Stimulated activated CD4-positive, alpha-beta T cell treated with anti-CD3 and anti-CD28 coated beads, Interleukin-4, amount 100 ng/mL, for 24 hours (primary cell): ENCODE measurements around the gene ZNF592.

Experiments
- DNase-seq: peaks from one replicate; pipeline ENCODE4 v3.0.0-alpha.2; 2020

The ZNF592 gene

GRCh38 chr15:84811151-84811550 lies 62.8 kb downstream of the ZNF592 start:
- DNase-seq: no peak

DNA sequence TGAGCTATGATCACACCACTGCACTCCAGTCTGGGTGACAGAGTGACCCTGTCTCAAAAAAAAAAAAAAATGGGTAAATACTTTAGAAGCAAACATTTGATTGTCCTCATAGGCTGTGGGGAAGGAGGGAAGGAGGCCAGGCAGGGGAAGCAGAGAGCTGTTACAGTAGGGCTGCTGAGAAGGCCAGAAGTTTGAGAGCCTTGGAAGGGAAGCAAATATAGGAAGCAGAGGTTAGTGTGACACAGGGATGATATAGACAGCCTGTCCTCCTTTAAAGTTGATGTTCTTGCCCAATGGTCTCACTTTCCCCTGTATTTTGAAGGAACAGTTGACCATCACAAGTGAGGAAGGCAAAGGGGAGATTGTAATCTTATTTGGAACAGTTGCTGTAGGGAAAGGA lies 63.4 kb downstream of the ZNF592 start:
- DNase-seq: no peak

DNA sequence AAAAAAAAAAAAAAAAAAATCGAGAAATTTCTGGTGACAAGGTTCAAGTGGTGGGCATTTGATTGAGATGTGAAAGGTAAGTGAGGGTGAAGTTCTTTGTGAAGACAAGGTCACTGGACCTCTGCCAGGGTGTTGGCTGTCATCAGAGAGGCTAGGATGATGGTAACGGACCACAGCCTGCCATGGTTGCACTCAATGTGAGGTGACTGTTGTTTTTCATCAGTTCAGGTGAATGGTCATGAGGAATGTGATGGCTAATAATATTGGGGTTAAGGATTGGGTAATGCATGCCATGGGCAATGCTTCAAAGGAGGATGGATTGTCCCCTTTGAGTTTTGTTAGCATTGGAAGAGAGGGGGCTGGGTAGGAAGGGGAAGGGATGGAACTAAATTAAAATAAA lies 64.5 kb downstream of the ZNF592 start:
- DNase-seq: no peak

DNA sequence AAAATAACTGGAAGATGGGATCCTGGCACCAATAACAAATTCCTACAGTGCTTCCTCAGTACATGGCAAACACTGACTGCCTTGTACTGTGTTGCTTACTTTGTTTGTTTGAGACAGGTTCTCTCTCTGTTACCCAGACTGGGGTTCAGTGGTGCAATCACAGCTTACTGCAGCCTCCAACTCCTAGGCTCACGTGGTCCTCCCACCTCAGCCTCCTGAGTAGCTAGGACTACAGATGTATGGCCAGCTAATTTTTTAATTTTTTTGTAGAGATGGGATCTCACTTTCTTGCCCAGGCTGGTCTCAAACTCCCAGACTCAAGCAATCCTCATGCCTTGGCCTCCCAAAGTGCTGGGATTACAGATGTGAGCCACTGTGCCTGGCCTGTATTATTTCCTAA lies 65.0 kb downstream of the ZNF592 start:
- DNase-seq: no peak

DNA sequence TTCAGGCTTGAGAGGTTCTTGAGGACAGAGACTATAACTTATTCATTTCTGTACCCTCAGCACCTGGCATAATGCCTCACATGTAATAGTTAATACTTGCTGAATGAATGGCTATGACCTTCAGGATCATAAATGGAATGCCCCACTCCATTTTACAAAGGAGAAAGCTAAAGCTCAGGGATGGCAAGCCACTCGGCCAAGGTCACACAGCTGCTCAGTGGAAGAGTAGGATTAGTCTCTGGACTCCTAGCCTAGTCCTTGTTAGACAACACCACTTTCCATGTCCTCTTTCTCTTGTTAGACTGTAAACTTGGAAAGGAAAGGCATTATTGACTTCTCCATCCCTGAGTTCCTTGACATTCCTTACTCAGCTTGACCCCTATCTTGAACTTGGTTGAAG lies 65.5 kb downstream of the ZNF592 start:
- DNase-seq: no peak

DNA sequence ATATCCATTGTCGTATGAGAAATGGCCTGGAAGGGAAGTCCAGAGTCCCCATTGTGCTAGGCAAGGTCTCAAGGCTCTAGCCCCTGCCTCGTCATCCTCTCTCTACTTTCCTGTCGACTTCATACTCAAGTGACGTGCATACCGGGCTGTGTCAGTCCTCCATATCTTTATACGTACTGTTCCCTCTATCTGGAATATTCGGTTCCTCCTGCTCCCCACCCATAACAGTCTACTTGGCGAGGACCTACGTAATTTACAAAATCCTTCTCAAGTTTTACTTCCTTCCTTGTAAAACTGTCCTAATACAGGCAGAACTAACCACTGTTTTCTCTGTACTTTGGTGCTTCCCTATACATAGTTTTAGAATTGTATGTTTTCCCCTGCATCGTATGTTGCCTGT lies 66.5 kb downstream of the ZNF592 start:
- DNase-seq: no peak

- no peak for DNase-seq
Observed at GRCh38 chr15:84816694-84817465, 68.5 kb downstream of the ZNF592 start, which contains the start of gene ALPK3. TSS of gene ALPK3 (plus strand) at chr15:84817356. CDS start at chr15:84817453, 97 bp downstream.

DNA sequence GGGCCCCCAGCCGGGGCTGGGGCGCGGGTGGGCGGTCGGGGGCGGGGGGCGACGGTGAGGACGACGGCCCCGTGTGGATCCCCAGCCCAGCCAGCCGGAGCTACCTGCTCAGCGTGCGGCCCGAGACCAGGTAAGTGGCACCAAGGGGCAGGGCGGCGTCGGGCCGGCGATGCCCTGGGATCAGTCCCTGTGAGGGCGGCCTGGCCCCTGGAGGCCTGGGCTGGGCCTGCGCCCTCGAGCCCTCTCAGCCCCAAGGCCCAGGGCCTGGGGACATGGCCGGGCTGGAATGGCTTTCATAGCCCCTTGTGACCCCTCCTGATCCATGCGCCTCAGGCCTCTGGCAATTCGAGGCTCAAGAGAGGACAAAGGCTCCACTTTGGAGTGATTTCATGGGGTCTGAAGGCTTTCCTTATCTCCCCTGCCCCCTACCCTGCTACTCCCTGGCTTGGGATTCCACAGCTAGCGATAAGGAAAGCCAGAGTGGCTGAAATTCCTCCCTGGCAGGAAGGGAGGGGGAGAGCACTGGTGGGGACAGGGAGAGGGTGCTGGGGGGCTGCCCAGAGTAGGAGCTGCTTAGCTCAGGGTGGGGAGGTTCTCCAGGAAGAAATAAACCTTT lies 69.2 kb downstream of the ZNF592 start:
- no peak for DNase-seq

DNA sequence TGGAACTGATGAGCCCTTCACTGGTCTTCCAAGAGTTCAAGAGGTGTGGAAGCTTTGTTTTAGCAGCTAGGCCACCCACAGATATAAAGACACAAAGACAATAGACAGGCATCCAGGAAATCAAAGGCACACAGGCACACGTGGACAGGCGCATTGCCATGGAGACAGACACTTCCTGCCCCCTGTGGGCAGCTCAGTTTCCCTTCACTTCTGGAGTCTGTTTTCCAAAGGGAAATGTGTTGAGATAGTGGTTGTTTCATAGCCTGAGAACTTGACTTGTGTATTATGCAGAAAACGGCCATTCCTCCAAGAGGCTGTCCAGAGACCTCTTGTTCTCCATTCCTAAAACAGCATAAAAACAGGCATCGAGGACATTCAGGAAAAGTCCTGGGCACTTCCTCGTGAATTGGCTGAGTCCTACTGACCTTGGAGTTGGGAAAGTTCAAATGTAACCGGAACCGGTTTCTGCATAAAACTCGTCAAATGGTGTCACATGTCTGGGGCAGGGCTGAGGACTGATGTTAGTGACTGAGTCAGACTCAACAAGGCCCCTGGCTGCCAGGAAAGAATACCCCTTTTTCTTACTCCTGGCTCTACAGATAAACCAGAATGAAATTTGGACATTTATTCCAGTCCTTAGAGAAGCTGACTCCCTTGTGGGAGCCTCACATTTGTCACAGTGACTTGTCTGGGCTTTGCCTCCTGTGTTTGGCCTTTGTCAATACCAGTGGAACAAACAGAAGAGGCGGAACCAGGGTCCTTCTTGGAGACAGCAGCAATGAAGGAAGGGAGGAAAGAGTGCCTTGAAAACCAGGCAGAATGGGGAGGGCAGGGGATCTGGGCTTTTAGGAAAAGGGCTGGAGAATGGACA lies 70.1 kb downstream of the ZNF592 start:
- no peak for DNase-seq

DNA sequence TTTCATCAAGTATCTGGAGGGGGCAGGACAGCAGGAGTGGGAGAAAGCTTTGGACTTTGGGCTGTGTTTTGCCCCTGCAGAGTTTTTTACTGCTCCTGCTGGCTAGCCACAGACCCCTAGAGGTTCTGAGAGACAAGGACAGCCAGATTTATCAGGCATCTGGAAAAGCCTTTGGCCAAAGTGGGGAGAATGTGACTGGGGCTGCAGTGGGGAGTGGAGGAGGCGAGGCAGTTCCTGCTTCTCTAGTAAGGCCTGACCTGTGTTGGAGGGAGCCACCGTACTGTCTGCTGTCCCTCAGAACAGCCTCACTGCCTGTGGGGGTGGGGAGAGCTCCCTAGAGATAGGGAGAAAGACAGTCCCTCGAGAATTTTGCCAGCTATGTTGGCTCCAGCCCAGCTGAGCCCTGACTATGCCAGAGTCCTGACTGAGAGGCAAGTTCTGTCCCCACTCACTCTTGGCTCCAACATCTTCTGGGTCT lies 70.9 kb downstream of the ZNF592 start:
- no peak for DNase-seq

DNA sequence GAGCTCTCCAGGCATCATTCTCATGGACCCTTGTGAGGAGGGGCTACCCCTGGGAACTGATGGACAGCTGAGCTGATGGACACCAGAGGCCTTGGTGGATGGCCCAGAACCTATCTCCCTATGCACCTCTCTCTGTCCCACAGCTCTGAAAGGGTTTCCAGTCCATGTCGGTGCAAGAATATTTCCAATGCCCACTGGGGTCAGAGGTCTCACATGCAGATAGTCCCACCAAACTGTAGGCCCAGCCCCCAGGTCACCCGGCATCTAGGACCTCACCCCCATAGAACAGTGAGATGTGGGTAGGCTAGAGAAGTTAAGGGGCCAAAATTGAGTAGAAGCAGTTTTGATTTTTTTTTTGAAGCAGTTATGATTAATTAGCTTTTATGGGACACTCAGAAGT lies 71.4 kb downstream of the ZNF592 start:
- no peak for DNase-seq

DNA sequence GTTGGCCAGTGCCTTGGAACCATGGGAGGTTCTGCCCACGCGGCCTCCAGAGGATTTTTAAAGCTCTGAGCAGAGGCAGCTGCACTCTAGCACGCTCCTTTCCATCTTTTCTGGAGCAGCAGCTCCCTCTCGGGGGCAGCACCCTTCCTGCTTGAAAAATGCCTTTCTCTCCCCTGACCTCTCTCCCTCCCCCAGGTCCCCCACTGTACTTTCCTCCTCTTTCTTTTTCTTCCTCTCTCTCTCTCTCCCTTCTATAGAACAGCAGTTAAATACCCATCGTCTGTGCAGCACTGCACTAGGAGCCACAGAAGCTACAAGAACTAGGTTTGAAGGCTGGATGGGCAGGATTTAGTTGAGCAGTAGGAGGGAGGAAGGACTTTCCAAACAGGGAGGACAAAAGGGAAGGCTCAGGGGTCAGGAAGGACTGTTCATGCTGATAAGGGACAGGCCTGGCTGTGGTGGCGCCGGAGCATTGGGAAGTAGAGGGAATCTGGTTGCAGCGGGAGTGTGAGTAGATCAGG lies 73.2 kb downstream of the ZNF592 start:
- no peak for DNase-seq

DNA sequence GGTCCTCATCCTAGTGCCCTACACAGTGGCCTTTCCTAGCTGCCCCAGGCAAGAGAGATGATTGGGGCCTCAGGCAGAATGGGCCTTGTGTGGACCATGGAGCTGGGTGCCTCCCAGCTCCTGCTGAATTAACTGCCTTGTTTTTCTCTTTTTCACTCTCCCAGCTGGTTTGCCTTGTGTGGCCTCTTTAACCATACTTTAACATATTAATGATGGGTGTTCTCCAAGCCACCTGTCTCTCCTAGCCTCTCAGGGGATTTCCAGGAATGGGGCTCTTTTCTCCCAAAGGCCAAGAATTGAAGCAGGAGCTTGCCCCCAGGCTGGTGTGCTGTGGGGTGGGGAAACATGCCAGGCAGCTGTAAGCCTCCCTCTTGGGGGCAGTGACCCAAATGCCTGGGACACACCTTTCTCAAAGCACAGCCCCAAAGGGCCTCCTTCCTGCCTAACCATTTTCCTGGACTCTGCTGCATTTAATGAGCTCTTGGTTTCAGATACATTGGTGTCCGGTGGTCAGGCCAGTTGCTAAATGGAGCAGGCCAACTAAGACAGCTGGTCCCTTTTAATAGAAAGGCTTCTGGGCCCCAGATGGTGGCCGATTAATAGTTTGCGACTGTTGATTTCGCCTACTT lies 74.4 kb downstream of the ZNF592 start:
- DNase-seq: no peak

GRCh38 chr15:84823282-84823878 lies 75.0 kb downstream of the ZNF592 start:
- DNase-seq: no peak

DNA sequence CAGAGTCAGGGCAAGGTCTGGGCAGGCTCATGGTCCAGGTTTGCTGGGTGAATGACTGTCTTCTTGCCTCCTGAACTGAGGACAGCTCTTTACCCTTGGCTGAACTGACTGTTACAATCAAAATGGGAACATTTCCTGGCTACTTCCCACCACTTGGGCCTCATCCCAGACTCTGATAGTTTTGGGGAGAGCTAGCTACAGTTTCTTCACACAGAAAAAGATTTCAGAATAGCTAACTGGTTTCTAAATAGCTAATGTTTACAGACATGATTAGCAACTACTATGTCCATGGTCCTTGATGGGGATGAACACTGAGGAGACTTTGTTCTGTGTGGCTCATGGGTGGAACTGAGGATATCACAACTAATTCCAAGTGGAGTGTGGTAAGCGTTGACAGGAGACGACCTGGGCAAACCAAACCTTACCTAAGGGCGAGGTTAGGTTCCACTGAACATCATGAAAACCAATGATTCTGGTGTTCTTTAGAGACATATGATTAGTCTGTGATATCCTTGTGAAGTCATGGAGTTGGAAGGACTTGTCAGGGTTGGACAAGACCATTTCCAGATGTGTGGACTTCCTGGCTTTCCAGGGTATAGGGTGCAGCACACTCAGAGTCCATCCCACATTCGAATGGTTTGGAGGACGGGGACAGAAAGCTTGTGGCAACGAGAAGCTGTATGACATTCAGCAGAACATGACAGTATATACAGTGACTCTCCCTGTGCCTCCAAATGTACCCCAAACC lies 76.0 kb downstream of the ZNF592 start:
- no peak for DNase-seq

DNA sequence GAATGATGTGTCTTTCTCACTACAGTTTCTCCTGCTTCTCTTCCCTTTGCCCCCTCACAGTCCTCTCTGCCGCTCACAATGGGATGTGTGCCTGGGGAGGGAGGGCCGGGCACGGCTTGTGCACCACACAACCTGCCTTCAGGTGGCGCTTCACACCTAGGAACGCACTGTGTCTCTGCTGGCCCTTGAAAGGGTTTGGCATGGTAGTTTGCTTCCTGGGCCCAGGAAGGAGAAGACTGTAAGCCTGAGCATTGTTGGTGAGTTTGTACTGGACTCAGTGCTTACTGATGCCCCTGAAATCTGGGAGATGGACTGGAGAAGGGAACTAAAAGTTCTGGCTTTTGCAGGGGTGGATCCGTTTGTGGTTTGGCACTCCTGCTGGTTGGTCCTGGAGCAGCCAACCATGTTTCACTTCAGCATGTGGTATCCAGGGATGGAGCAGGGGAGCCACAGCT lies 78.0 kb downstream of the ZNF592 start:
- no peak for DNase-seq

- DNase-seq: no peak
Observed at GRCh38 chr15:84827246-84827645, 78.9 kb downstream of the ZNF592 start.

GRCh38 chr15:84828086-84828908 lies 79.9 kb downstream of the ZNF592 start:
- no peak for DNase-seq

DNA sequence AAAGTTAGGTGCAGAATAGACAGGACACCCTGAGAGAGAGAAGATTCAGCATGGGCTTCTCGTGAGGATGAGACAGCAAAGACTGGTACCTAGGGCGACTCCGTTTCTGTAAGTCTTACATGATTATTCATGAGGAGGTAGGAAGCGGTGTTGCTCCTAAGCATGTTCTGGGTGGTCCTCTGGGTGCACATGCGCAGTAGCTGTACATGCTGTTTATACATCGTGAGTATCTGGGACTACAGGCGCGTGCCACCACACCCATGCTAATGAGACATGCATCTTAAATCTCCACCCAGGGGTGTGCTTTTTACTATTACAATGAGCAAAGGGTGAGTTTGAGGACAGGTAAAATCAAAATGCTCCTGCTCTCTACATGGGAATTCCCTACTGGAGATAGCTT lies 81.0 kb downstream of the ZNF592 start:
- DNase-seq: no peak

- DNase-seq: no peak
Observed at GRCh38 chr15:84830036-84830435, 81.6 kb downstream of the ZNF592 start.

GRCh38 chr15:84831028-84831427 lies 82.6 kb downstream of the ZNF592 start:
- DNase-seq: no peak
